ENCODE measurements around the gene ABHD15. TPM values are rescaled to one million over a fixed set of nuclear protein-coding genes. Genes with fewer than 3 reads are reported as not detected.

The ABHD15 gene
- polyA plus RNA-seq, 1 donor from 2014 or later, result 0.21 TPM

GRCh38 chr17:29591146-29591736 lies 24.4 kb upstream of the ABHD15 start:
- peaks cover 48% of the 10 kb centered on the region for H3K79me2 ChIP-seq (replicated peaks; ENCODE audit: insufficient read depth, low read length)
- peak overlapping the region; percentile 21 for H3K27ac ChIP-seq (ENCODE audit: low read length)
- peaks cover 2% of the 10 kb centered on the region for H3F3A ChIP-seq (ENCODE audit: insufficient read depth, low read length, poor library complexity, severe bottlenecking)
- peaks cover 15% of the 10 kb centered on the region for H4K20me1 ChIP-seq (ENCODE audit: insufficient read depth)
- H3K4me2 ChIP-seq (ENCODE audit: low read length), result no peak overlapping the region
- H3K4me3 ChIP-seq (ENCODE audit: low read length), result peak overlapping the region; percentile 75
- H3K9me2 ChIP-seq (ENCODE audit: insufficient read depth, low read length), result no peaks in the 10 kb centered on the region
- TF ChIP-seq EP300 (conservative IDR thresholded peaks at IDR 0.05; ENCODE audit: poor library complexity, severe bottlenecking), result no peak
- peak; percentile 50 for TF ChIP-seq MXI1 (conservative IDR thresholded peaks at IDR 0.05; ENCODE audit: poor library complexity, severe bottlenecking)
- no peaks in the 10 kb centered on the region for H3K9me3 ChIP-seq (ENCODE audit: low read length)
- no peak overlapping the region for H2AFZ ChIP-seq (ENCODE audit: low read depth, low read length)
- no peaks in the 10 kb centered on the region for H3K36me3 ChIP-seq (ENCODE audit: insufficient read depth, low read length)
- H3K9ac ChIP-seq (ENCODE audit: low read length), result peak overlapping the region; percentile 50
- no peaks in the 10 kb centered on the region for H3K27me3 ChIP-seq (ENCODE audit: insufficient read depth, low read depth, low read length)

- no peaks in the 10 kb centered on the region for H3K36me3 ChIP-seq (ENCODE audit: insufficient read depth, low read length)
- H3K9ac ChIP-seq (ENCODE audit: low read length), result peak overlapping the region; percentile 69
Measured at GRCh38 chr17:29590411-29591145, 23.7 kb upstream of the ABHD15 start.

More at GRCh38 chr17:29590411-29591145, 23.7 kb upstream of the ABHD15 start:
- H3K27me3 ChIP-seq (ENCODE audit: insufficient read depth, low read depth, low read length), result no peaks in the 10 kb centered on the region
- no peaks in the 10 kb centered on the region for H3K9me3 ChIP-seq (ENCODE audit: low read length)
- H3K27ac ChIP-seq (ENCODE audit: low read length), result peak overlapping the region; percentile 71
- H3K4me3 ChIP-seq (ENCODE audit: low read length), result peak overlapping the region; percentile 75
- peaks cover 48% of the 10 kb centered on the region for H3K79me2 ChIP-seq (replicated peaks; ENCODE audit: insufficient read depth, low read length)
- peaks cover 2% of the 10 kb centered on the region for H3F3A ChIP-seq (ENCODE audit: insufficient read depth, low read length, poor library complexity, severe bottlenecking)
- no peak overlapping the region for H2AFZ ChIP-seq (ENCODE audit: low read depth, low read length)
- TF ChIP-seq REST (IDR thresholded peaks at IDR 0.05; ENCODE audit: borderline replicate concordance) (no peak), EZH2 (IDR thresholded peaks at IDR 0.05; ENCODE audit: borderline replicate concordance, insufficient read depth, low read length, poor library complexity, severe bottlenecking) (no peak), EP300 (conservative IDR thresholded peaks at IDR 0.05; ENCODE audit: poor library complexity, severe bottlenecking) (no peak), MXI1 (conservative IDR thresholded peaks at IDR 0.05; ENCODE audit: poor library complexity, severe bottlenecking) (no peak), TAF1 (IDR thresholded peaks at IDR 0.05; ENCODE audit: low read depth) (no peak), SMC3 (conservative IDR thresholded peaks at IDR 0.05; ENCODE audit: poor library complexity) (no peak), POLR2AphosphoS5 (IDR thresholded peaks at IDR 0.05) (no peak), CTCF (IDR thresholded peaks at IDR 0.05; ENCODE audit: poor library complexity, severe bottlenecking) (no peak), RAD21 (conservative IDR thresholded peaks at IDR 0.05) (no peak)
- H3K4me2 ChIP-seq (ENCODE audit: low read length), result no peak overlapping the region
- no peaks in the 10 kb centered on the region for H3K9me2 ChIP-seq (ENCODE audit: insufficient read depth, low read length)
- H4K20me1 ChIP-seq (ENCODE audit: insufficient read depth), result peaks cover 15% of the 10 kb centered on the region
